Ascending aorta (tissue), 2 donors: Measurements from ENCODE around the gene CAMK2D. TPM values are rescaled to one million over a fixed set of nuclear protein-coding genes. Genes with fewer than 3 reads are reported as not detected.

Experiments used
- DNase-seq, 2 donors: peaks; one replicate each; pipeline ENCODE4 v3.0.0-alpha.2; 2019; ENCODE audit warnings: low spot score in 2 of 2
- H3K27ac ChIP-seq, 2 donors: fragments of 200-600 bp; sonication (generic); one replicate each; pipeline ENCODE4 v1.5.1; 2016 to 2017; ENCODE audit warnings: mild to moderate bottlenecking in 1 of 2
- H3K27me3 ChIP-seq: fragments of 200-600 bp; sonication (generic); one replicate; pipeline ENCODE4 v1.5.1; 2017
- H3K36me3 ChIP-seq, 2 donors: fragments of 200-600 bp; sonication (generic); one replicate each; pipeline ENCODE4 v1.5.1; 2016
- H3K4me1 ChIP-seq, 2 donors: fragments of 200-600 bp; sonication (generic); one replicate each; pipeline ENCODE4 v1.5.1; 2016 to 2017; ENCODE audit warnings: mild to moderate bottlenecking in 1 of 2
- H3K4me3 ChIP-seq, 2 donors: fragments of 200-600 bp; sonication (generic); one replicate each; pipeline ENCODE4 v1.5.1; 2016 to 2017; ENCODE audit warnings: mild to moderate bottlenecking in 1 of 2
- H3K9me3 ChIP-seq, 2 donors: fragments of 200-600 bp; sonication (generic); one replicate each; pipeline ENCODE4 v1.5.1; 2016
- CTCF ChIP-seq, 3 experiments: fragments of 200-600 bp in 2 of 3; fragments of 450-650 bp in 1 of 3; sonication (generic) in 2 of 3; IDR thresholded peaks; one replicate each; pipeline ENCODE4 v1.5.1; 2016 to 2019; ENCODE audit warnings: antibody characterized with exemption in 3 of 3, mild to moderate bottlenecking in 1 of 3, moderate library complexity in 1 of 3
- intact Hi-C: fragments of 100-400 bp; cut with DNase I; formaldehyde crosslinking; loops from one replicate; pipeline ENCODE4 v1.15.1; 2023
- total RNA-seq: library from RNA; depleted of rRNA; stranded (reverse); fragments of >200 nt; gene quantifications from one replicate; pipeline ENCODE4 v1.1.0, GENCODE V29; 2016

The CAMK2D gene
- total RNA-seq, 1 donor from 2014 or later = 23.8 TPM

- TF ChIP-seq CTCF (IDR thresholded peaks at IDR 0.05) = no peak
- H3K27me3 ChIP-seq = no peaks in the 10 kb centered on the region
- intact Hi-C loops = no loop called here
Observed at GRCh38 chr4:113481820-113482219, 279.7 kb downstream of the CAMK2D start.

GRCh38 chr4:113480109-113480508 is 281.4 kb downstream of the CAMK2D start:
- peaks cover 7 to 10% of the 10 kb centered on the region in 2 donors for H3K9me3 ChIP-seq
- H3K27ac ChIP-seq = no peak overlapping the region
- no peak for TF ChIP-seq CTCF (IDR thresholded peaks at IDR 0.05)
- no peak for DNase-seq
- H3K4me1 ChIP-seq = no peaks in the 10 kb centered on the region
- peaks cover 2 to 12% of the 10 kb centered on the region in 2 donors for H3K36me3 ChIP-seq
- H3K4me3 ChIP-seq = no peak overlapping the region
- H3K27me3 ChIP-seq = no peaks in the 10 kb centered on the region
- intact Hi-C loops = no loop called here

More at GRCh38 chr4:113481820-113482219, 279.7 kb downstream of the CAMK2D start:
- Histone ChIP-seq H3K36me3 (peaks cover 2 to 12% of the 10 kb centered on the region in 2 donors), H3K9me3 (peaks cover 5 to 9% of the 10 kb centered on the region in 2 donors), H3K4me3 (no peak overlapping the region), H3K4me1 (no peaks in the 10 kb centered on the region), H3K27ac (peak overlapping the region in 1 of 2 donors; percentile 51)
- no peak for DNase-seq

GRCh38 chr4:113478032-113478431 is 283.5 kb downstream of the CAMK2D start:
- intact Hi-C loops = no loop called here
- TF ChIP-seq CTCF (IDR thresholded peaks at IDR 0.05) = no peak
- no peak overlapping the region for H3K27ac ChIP-seq
- H3K36me3 ChIP-seq = peaks cover 0 to 12% of the 10 kb centered on the region in 2 donors
- no peak overlapping the region for H3K4me3 ChIP-seq
- peaks cover 0 to 6% of the 10 kb centered on the region in 2 donors for H3K4me1 ChIP-seq
- peaks cover 7 to 10% of the 10 kb centered on the region in 2 donors for H3K9me3 ChIP-seq
- DNase-seq = no peak
- no peaks in the 10 kb centered on the region for H3K27me3 ChIP-seq

- Histone ChIP-seq H3K9me3 (peaks cover 7 to 10% of the 10 kb centered on the region in 2 donors), H3K27me3 (no peaks in the 10 kb centered on the region), H3K27ac (no peak overlapping the region), H3K36me3 (peaks cover 0 to 12% of the 10 kb centered on the region in 2 donors), H3K4me1 (peaks cover 5 to 8% of the 10 kb centered on the region in 2 donors), H3K4me3 (no peak overlapping the region)
- TF ChIP-seq CTCF (IDR thresholded peaks at IDR 0.05) = no peak
- intact Hi-C loops = no loop called here
- no peak for DNase-seq
Observed at GRCh38 chr4:113476800-113477199, 284.7 kb downstream of the CAMK2D start.

- intact Hi-C loops = loop anchor here (5.0 kb wide), 1 partner anchor 37 kb away; no protein-coding TSS in a partner anchor
Observed at GRCh38 chr4:113474017-113474416, 287.5 kb downstream of the CAMK2D start.

More at GRCh38 chr4:113474017-113474416, 287.5 kb downstream of the CAMK2D start:
- Histone ChIP-seq H3K4me1 (peaks cover 8 to 15% of the 10 kb centered on the region in 2 donors), H3K9me3 (peaks cover 7 to 10% of the 10 kb centered on the region in 2 donors), H3K27me3 (no peaks in the 10 kb centered on the region), H3K27ac (no peak overlapping the region), H3K4me3 (no peak overlapping the region), H3K36me3 (peaks cover 0 to 7% of the 10 kb centered on the region in 2 donors)
- no peak for TF ChIP-seq CTCF (IDR thresholded peaks at IDR 0.05)
- DNase-seq = no peak
